PFSK-1 (cell line): ENCODE data around the gene LRRC4.

ENCODE experiments used
- FOXP2 ChIP-seq: optimal IDR thresholded peaks from 2 replicates; pipeline ENCODE3; 2011; ENCODE audit warnings: borderline replicate concordance, control low read depth, inconsistent platforms; ENCODE audit not compliant: insufficient read depth; ENCODE audit errors: extremely low read length, extremely low read depth
- POLR2AphosphoS5 ChIP-seq: IDR thresholded peaks from 2 replicates; pipeline ENCODE4 v1.6.1; 2012; ENCODE audit warnings: low read depth, mild to moderate bottlenecking, control low read depth, low read length, moderate library complexity
- SIN3A ChIP-seq: IDR thresholded peaks from 2 replicates; pipeline ENCODE4 v1.6.1; 2012; ENCODE audit warnings: mild to moderate bottlenecking, low read length, moderate library complexity, borderline replicate concordance; ENCODE audit not compliant: insufficient read depth
- TAF1 ChIP-seq: IDR thresholded peaks from 2 replicates; pipeline ENCODE4 v1.6.1; 2012; ENCODE audit warnings: low read length, control low read depth, borderline replicate concordance; ENCODE audit not compliant: insufficient read depth
- TF ChIP-seq, protein P1 (sequence below), 2 experiments: IDR thresholded peaks; 2 replicates each; pipeline versions ENCODE4 v1.6.1 to v1.8.0; 2011 to 2012; ENCODE audit warnings: low read depth in 2 of 2, low read length in 2 of 2, control low read depth in 1 of 2, inconsistent platforms in 1 of 2, mild to moderate bottlenecking in 1 of 2, moderate library complexity in 1 of 2; ENCODE audit not compliant: insufficient read depth in 1 of 2

DNA sequence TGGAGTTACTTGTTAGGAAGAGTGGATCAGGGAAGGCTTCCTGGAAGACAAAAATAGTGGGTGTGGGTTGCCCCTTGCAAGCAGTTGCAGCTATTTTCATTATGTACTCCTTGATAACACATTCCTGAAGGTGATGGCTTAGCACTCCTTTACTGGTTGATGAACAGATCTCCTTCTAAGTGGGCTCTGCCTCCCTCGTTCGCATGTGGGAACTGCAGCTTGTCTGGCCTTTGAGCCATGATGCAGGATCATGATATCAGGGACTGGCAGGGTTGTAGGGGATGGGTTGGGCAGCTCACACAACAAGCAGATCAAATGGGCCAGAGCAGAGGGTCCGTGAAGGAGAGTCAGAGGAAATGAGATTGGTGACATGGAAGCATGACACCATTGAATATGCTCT, 28.8 kb upstream of the LRRC4 start:
- TF ChIP-seq TAF1 (no peak), SIN3A (no peak), POLR2AphosphoS5 (no peak), FOXP2 (no peak)
- TF ChIP-seq, protein P1, sequence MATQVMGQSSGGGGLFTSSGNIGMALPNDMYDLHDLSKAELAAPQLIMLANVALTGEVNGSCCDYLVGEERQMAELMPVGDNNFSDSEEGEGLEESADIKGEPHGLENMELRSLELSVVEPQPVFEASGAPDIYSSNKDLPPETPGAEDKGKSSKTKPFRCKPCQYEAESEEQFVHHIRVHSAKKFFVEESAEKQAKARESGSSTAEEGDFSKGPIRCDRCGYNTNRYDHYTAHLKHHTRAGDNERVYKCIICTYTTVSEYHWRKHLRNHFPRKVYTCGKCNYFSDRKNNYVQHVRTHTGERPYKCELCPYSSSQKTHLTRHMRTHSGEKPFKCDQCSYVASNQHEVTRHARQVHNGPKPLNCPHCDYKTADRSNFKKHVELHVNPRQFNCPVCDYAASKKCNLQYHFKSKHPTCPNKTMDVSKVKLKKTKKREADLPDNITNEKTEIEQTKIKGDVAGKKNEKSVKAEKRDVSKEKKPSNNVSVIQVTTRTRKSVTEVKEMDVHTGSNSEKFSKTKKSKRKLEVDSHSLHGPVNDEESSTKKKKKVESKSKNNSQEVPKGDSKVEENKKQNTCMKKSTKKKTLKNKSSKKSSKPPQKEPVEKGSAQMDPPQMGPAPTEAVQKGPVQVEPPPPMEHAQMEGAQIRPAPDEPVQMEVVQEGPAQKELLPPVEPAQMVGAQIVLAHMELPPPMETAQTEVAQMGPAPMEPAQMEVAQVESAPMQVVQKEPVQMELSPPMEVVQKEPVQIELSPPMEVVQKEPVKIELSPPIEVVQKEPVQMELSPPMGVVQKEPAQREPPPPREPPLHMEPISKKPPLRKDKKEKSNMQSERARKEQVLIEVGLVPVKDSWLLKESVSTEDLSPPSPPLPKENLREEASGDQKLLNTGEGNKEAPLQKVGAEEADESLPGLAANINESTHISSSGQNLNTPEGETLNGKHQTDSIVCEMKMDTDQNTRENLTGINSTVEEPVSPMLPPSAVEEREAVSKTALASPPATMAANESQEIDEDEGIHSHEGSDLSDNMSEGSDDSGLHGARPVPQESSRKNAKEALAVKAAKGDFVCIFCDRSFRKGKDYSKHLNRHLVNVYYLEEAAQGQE (IDR thresholded peaks at IDR 0.05; ENCODE audit: insufficient read depth in 1 of 2, low read depth in 2 of 2, low read length in 2 of 2), result no peak
